ENCODE measurements around the gene TMEM234.
"Not testable (repeated sequence)": the region's sequence is repeated elsewhere in the genome, so short reads cannot be mapped to it uniquely, and the experiment has no call there.

Gene TMEM234

DNA sequence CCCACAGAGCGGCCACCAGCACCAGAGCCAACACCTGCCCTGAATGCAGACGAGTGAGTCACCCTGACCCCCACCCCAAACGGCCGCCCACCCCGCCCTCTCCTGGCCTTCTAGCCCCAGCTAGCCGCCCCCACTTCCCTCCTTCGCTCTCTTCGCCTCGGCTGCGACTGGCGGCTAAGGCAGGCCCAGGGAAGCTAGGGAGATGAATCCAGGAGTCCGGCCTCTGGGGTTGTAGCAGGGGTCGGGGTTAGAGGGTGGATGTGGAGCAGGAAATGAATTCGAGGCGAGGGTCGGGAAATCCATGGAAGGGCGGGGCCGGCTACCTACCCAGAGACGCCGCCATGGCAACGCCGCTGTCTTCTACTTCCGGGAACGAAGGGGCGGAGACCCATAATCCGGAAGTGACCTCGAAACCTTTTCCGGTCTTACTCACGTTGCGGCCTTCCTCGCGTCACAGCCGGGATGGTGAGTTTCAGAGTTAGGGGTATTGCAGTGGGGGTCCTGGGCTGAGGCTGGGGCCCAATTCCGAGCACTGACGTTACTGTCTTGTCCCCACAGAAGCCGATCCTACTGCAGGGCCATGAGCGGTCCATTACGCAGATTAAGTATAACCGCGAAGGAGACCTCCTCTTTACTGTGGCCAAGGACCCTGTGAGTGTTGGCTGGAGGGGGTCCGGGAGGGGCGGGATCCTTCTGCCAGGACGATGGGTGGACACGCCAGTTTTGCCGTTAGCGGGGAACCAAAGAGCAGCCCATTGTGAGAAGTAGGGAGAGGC lies at the start of gene TMEM234, which contains the start of gene EIF3I:
TSS of gene TMEM234 (minus strand) at position 374 of the 776 bp plus-strand sequence. CDS start at position 343, 31 bp downstream.
TSS of gene EIF3I (plus strand) at position 428 of the 776 bp plus-strand sequence. CDS start at position 463, 35 bp downstream.
- Histone ChIP-seq H3K9me3 (replicated peaks in 1 of 11) (no peaks in the 10 kb centered on the region), H3K27ac (peak within 1 kb of the TSS; percentile 83 to 93 (median 90)), H3K4me1 (peaks cover 36 to 47% (median 44%) of the 10 kb centered on the region in 10 experiments), H3K4me3 (peak within 1 kb of the TSS; percentile 75 to 94 (median 82)), H3K9ac (peak within 1 kb of the TSS; percentile 80 to 94 (median 92)), H3K27me3 (no peaks in the 10 kb centered on the region), H3K36me3 (peaks cover 36 to 61% (median 40%) of the 10 kb centered on the region in 11 experiments), H4K20me1 (peaks cover 0 to 41% (median 7%) of the 10 kb centered on the region in 11 experiments; a peak in 11 of 22 replicates), H3K4me2 (peak within 1 kb of the TSS; percentile 84 to 99 (median 94))
- TF ChIP-seq Cebpa-rat (IDR thresholded peaks at IDR 0.05): no peak

DNA sequence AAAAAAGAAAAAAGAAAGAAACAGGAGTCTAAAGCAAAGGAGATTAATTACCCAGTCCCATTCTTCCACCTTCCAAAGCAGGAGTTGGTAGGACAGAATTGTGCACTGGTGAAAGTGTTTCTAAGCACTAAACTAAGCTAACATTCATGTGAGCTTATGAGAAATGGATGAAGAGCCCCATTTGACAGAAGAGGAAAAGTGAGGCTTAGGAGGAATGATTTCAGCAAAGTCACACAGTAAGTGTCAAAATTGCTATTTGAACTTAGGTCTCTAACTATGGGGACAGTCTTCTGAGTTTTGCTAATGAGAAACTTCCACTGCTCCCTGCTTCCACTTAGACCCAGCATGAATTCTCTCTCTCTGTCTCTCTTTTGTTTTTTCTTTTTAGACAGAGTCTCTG lies 47.6 kb upstream of the TMEM234 start:
- Histone ChIP-seq H3K27me3 (no peaks in the 10 kb centered on the region), H3K36me3 (peaks cover 0 to under 1% (median 0%) of the 10 kb centered on the region in 11 experiments; a peak in 1 of 22 replicates), H3K9me3 (replicated peaks in 1 of 11) (no peaks in the 10 kb centered on the region), H3K27ac (no peak overlapping the region), H3K4me2 (no peak overlapping the region), H3K4me1 (peaks cover 10 to 55% (median 52%) of the 10 kb centered on the region in 10 experiments), H3K9ac (no peak overlapping the region), H3K4me3 (no peak overlapping the region), H4K20me1 (no peaks in the 10 kb centered on the region)
- no peak for TF ChIP-seq Cebpa-rat (IDR thresholded peaks at IDR 0.05)

DNA sequence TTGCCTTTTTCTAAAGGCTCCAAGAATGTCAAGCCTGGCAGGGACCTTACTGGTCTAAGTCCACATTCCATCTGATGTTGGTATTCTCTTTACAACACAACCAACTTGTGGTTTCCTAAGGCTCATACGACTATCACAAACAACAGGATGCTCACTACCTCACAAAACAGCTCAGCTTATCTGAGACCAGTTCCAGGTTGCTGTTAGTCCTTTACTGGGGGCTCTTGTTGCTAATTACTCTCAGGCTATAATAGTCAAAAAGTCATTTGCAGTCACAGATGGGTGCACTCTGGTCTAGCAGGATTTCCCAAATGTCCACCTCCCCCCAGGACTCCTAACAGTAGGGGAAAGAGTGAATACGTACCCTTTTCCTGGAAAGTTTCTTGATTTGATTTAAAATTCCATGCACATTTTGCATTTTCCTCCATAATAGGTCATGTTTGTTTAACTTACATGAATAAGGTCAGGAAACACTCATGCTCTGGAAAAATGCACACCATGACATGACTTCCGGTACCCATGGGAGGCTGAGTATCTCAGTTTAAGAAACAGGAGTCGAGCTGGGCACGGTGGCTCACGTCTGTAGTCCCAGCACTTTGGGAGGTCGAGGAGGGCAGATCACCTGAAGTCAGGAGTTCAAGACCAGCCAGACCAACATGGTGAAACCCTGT lies 44.9 kb upstream of the TMEM234 start:
- Histone ChIP-seq H3K4me2 (peak overlapping the region in 9 of 11 experiments; percentile 9 to 66 (median 41); a peak in 14 of 22 replicates), H3K9me3 (replicated peaks in 1 of 11) (no peaks in the 10 kb centered on the region), H3K27ac (peak overlapping the region in 8 of 11 experiments; percentile 17 to 71 (median 52); a peak in 14 of 22 replicates), H4K20me1 (no peaks in the 10 kb centered on the region), H3K9ac (peak overlapping the region in 3 of 11 experiments; percentile 21 to 39 (median 23); a peak in 4 of 22 replicates), H3K4me3 (no peak overlapping the region), H3K4me1 (peaks cover 23 to 54% (median 47%) of the 10 kb centered on the region in 10 experiments), H3K36me3 (no peaks in the 10 kb centered on the region), H3K27me3 (no peaks in the 10 kb centered on the region)
- TF ChIP-seq Cebpa-rat (IDR thresholded peaks at IDR 0.05): no peak

DNA sequence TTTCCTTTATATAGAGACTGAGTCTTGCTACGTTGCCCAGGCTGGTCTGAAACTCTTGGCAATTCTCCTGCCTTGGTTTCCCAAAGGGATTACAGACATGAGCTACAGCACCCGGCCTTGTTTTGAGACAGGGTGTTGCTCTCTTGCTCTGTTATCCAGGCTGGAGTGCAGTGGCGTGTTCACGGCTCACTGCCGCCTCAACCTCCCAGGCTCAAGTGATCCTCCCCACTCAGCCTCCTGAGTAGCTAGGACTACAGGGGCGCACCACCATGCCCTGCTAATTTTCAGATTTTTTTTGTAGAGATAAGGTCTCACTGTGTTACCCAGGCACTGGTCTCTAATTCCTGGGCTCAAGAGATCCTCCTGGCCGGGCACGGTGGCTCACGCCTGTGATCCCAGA lies 43.7 kb upstream of the TMEM234 start:
- Histone ChIP-seq H3K36me3 (no peaks in the 10 kb centered on the region), H3K27ac (peak overlapping the region in 9 of 11 experiments; percentile 23 to 89 (median 73); a peak in 17 of 22 replicates), H3K9ac (peak overlapping the region in 6 of 11 experiments; percentile 47 to 77 (median 72); a peak in 10 of 22 replicates), H3K4me2 (peak overlapping the region; percentile 7 to 87 (median 77); a peak in 20 of 22 replicates), H4K20me1 (no peaks in the 10 kb centered on the region), H3K4me3 (no peak overlapping the region), H3K4me1 (peaks cover 23 to 51% (median 46%) of the 10 kb centered on the region in 10 experiments), H3K9me3 (replicated peaks in 1 of 11) (no peaks in the 10 kb centered on the region), H3K27me3 (no peaks in the 10 kb centered on the region)
- no peak for TF ChIP-seq Cebpa-rat (IDR thresholded peaks at IDR 0.05)

DNA sequence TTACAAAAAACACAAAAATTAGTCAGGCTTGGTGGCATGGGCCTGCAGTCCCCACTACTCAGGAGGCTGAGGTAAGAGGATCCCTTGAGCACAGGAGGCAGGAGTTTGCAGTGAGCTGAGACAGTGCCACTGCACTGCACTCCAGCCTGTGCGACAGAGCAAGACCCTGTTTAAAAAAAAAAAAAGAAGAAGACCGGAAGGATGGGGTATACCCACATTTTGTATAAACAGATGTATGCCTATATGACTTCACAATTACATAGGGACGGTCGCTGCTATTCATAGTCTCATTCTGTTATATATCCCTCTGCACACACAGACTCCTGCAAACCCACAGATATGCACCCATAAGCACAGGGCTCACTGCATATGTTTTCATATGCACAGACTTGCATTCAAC lies 41.6 kb upstream of the TMEM234 start:
- peak overlapping the region in 8 of 11 experiments; percentile 55 to 89 (median 77); a peak in 17 of 22 replicates for H3K27ac ChIP-seq
- H3K27me3 ChIP-seq: no peaks in the 10 kb centered on the region
- no peaks in the 10 kb centered on the region for H3K9me3 ChIP-seq (replicated peaks in 1 of 11)
- peak overlapping the region; percentile 7 to 87 (median 77) for H3K4me2 ChIP-seq
- peaks cover 23 to 51% (median 46%) of the 10 kb centered on the region in 10 experiments for H3K4me1 ChIP-seq
- no peak for TF ChIP-seq Cebpa-rat (IDR thresholded peaks at IDR 0.05)
- H3K4me3 ChIP-seq: peak overlapping the region in 1 of 10 experiments; percentile 7; a peak in 1 of 20 replicates
- no peaks in the 10 kb centered on the region for H3K36me3 ChIP-seq
- no peaks in the 10 kb centered on the region for H4K20me1 ChIP-seq
- peak overlapping the region in 7 of 11 experiments; percentile 25 to 77 (median 71); a peak in 11 of 22 replicates for H3K9ac ChIP-seq

DNA sequence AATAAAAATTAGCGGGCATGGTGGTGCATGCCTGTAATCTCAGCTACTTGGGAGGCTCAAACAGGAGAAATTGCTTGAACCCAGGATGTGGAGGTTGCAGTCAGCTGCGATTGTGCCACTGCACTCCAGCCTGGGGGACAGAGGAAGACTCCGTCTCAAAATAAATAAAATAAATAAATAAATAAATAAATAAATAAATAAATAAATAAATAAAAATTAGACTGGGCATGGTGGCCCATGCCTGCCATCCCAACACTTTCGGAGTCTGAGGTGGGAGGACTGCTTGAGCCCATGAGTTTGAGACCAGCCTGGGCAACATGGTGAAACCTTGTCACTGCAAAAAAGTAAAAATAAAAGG lies 41.1 kb upstream of the TMEM234 start:
- Histone ChIP-seq H3K27ac (peak overlapping the region in 8 of 11 experiments; percentile 25 to 89 (median 77); a peak in 14 of 22 replicates), H3K4me1 (peaks cover 23 to 52% (median 46%) of the 10 kb centered on the region in 10 experiments), H3K4me2 (peak overlapping the region in 10 of 11 experiments; percentile 7 to 87 (median 77); a peak in 18 of 22 replicates), H3K9ac (peak overlapping the region in 5 of 11 experiments; percentile 29 to 77 (median 71); a peak in 7 of 22 replicates)
- not testable (repeated sequence) for H3K36me3 ChIP-seq; H4K20me1 ChIP-seq; H3K4me3 ChIP-seq; H3K27me3 ChIP-seq; H3K9me3 ChIP-seq (replicated peaks in 1 of 11)

DNA sequence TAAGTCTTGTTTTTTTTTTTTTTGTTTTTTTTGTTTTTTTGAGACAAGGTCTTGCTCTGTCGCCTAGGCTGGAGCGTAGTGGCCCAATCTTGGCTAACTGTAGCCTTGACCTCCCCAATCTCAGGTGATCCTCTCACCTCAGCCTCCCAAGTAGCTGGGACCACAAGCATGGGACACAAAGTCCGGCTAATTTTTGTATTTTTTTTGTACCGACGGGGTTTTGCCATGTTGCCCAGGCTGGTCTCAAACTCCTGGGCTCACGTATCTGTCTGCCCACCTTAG lies 35.0 kb upstream of the TMEM234 start:
- H3K36me3 ChIP-seq: no peaks in the 10 kb centered on the region
- H3K4me2 ChIP-seq: peak overlapping the region in 3 of 11 experiments; percentile 1 to 13 (median 12); a peak in 4 of 22 replicates
- no peaks in the 10 kb centered on the region for H3K9me3 ChIP-seq (replicated peaks in 1 of 11)
- no peak overlapping the region for H3K27ac ChIP-seq
- no peak for TF ChIP-seq Cebpa-rat (IDR thresholded peaks at IDR 0.05)
- H4K20me1 ChIP-seq: no peaks in the 10 kb centered on the region
- H3K4me3 ChIP-seq: no peak overlapping the region
- peaks cover 22 to 56% (median 31%) of the 10 kb centered on the region in 10 experiments for H3K4me1 ChIP-seq
- no peak overlapping the region for H3K9ac ChIP-seq
- no peaks in the 10 kb centered on the region for H3K27me3 ChIP-seq

DNA sequence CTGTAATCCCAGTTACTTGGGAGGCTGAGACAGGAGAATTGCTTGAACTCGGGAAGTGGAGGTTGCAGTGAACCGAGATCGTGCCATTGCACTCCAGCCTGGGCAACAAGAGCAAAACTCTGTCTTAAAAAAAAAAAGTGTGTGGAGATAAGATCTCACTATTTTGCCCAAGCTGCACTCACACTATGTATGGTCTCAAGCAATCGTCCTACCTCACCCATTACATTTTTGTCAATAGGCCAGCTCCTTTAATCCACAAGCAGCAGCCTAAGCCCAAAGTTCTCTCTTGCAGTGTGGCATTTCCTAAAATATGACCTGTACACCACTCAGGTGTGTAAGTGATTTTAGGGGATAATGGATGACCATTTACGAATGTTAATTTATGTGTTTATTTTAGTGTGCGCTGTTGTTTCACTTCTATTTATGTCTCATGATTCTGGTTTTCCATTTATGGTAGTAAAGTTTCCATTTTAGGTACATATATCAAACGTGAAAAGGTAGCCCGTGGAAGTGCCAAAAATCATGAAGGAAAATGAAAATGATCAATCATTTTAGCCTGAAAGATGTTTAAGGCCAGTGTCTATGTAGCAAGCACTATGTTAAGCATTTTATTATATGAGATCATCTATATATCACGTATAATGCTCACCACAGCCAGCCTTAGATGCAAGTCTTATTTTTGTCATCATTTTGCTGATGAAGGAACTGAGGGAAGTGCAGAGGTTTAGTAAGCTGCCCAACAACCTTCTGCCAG lies 34.5 kb upstream of the TMEM234 start:
- H3K36me3 ChIP-seq: no peaks in the 10 kb centered on the region
- H3K27ac ChIP-seq: no peak overlapping the region; a peak in 1 of 22 replicates
- TF ChIP-seq Cebpa-rat (IDR thresholded peaks at IDR 0.05): no peak
- H3K9me3 ChIP-seq (replicated peaks in 1 of 11): no peaks in the 10 kb centered on the region
- H3K27me3 ChIP-seq: no peaks in the 10 kb centered on the region
- peaks cover 27 to 62% (median 36%) of the 10 kb centered on the region in 10 experiments for H3K4me1 ChIP-seq
- H4K20me1 ChIP-seq: no peaks in the 10 kb centered on the region
- H3K4me3 ChIP-seq: no peak overlapping the region
- peak overlapping the region in 3 of 11 experiments; percentile 1 to 13 (median 12); a peak in 4 of 22 replicates for H3K4me2 ChIP-seq
- H3K9ac ChIP-seq: no peak overlapping the region

Measured in BLaER1 treated with 17β-estradiol and CSF1 and Interleukin-3, amounts not matched to agents 10 nM and 100 nM (cell line).